HG03521 (cell line): Measurements from ENCODE around the gene MAP2K5.
A peak's percentile ranks its signal among the peaks of the same experiment; 100 is the strongest.

ENCODE experiments used
- ATAC-seq: cut with Tn5 transposase; IDR thresholded peaks from one replicate; pipeline ENCODE4 v1.9.1; 2021; ENCODE audit warnings: mild to moderate bottlenecking, moderate library complexity; ENCODE audit not compliant: unreplicated experiment

The MAP2K5 gene

DNA sequence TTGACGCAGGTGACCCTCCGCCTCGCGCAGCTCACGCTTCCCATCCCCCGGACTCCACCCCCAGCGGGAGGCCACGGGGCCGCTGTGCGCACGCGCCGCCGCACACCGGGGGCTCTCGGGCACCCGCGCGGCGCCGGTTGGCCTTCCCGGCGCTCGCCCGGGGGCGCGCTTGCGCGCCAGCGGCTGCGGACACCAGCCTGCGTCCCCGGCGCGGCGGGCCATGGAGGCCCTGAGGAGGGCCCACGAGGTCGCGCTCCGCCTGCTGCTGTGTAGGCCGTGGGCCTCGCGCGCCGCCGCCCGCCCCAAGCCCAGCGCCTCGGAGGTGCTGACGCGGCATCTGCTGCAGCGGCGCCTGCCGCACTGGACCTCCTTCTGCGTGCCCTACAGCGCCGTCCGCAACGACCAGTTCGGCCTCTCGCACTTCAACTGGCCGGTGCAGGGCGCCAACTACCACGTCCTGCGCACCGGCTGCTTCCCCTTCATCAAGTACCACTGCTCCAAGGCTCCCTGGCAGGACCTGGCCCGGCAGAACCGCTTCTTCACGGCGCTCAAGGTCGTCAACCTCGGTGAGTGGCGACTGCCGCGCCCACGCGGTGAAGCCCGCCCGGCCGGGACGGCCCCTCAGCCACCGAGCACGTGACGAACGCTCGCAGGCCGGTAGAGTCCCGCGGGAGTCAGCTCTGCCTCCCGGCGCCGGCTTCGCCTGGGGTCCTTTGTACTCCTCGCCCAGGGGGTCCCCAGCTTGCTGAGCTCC lies 21.3 kb upstream of the MAP2K5 start, which contains the start of gene C15orf61:
Gene C15orf61, plus strand, starts transcription at position 103 of the 754 bp plus-strand sequence. Its CDS starts 118 bp downstream, at position 221.
- ATAC-seq, result peak; percentile 72

DNA sequence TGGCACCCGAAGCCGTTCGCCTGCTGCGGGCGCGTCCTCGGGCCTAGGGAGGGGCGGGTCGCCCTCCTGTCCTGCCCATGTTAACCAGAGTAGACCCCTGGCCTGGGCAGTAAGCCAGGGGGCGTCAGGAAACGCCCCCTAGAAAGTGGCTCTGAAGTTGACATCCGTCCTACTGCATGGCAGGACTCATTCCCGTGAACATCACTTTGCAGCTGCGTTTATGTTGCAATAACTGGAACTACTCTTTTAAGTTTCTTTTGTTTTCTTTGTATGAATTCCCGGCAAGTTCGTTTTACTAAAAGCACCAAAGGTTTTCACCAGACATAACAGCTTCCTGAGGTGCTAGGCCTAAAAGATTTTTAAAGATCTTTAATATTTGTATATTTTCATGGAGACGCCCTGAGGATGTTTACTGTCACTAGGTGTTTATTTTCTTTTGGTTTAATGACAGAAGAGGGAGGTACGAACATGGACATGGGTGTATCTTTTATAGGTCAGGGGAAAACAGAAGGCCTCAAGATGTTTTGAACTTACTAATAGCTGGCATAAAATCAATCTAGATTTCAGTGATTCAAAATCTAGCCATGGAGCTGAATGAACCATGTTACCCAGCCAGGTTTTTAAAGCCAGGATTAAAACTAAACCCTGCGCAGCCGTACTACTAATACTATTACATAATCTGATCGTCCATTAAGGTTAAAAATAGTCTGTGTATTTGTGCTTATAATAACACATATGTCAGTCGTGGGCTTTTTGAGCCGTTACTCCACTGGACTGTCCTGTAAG lies 20.5 kb upstream of the MAP2K5 start:
- ATAC-seq, result no peak

GRCh38 chr15:67523330-67523729 lies 19.2 kb upstream of the MAP2K5 start:
- no peak for ATAC-seq

DNA sequence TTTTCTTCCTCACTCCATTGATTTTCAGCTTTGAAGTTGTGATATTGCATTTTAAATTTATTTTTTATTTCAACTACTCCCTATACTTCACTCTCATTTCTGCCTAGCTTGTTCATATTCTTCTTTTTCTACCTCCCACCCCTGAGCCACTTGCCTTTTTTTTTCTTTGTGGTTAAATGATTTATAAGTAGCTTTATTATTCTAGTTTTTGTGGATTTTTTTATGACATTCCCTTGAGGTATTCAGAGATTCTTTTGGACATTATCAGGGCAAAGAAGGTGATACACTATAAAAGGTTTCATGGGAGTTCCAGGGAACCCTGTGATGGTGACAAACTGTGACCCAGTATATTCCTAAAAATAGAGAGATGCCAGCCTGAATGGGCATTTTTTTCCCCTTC lies 18.3 kb upstream of the MAP2K5 start:
- ATAC-seq, result no peak

- no peak for ATAC-seq
Measured at GRCh38 chr15:67528513-67528912, 14.0 kb upstream of the MAP2K5 start.

- ATAC-seq, result no peak
Measured at GRCh38 chr15:67531379-67531914, 11.1 kb upstream of the MAP2K5 start.

- ATAC-seq, result no peak
Measured at GRCh38 chr15:67533873-67534272, 8.6 kb upstream of the MAP2K5 start.

DNA sequence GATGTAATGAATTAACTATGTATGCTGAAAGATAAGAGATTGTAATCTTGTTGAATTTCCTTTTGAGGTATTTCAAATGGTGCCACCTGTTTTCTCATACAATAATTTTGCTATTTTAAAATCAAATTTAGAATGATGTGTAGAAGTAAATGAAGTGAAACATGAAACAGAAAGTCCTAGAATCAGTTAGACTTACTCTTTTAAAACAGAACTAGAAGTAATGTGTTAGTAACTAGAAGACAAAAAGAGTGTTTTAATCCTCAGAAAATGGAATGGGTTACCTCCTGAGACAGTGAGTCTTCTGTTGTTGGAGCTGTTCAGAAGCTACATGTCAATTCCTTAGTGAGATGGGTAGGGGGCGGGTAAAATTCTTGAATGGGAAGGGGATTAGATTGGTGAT lies 8.1 kb upstream of the MAP2K5 start:
- no peak for ATAC-seq

GRCh38 chr15:67537771-67538170 lies 4.7 kb upstream of the MAP2K5 start:
- ATAC-seq, result no peak

DNA sequence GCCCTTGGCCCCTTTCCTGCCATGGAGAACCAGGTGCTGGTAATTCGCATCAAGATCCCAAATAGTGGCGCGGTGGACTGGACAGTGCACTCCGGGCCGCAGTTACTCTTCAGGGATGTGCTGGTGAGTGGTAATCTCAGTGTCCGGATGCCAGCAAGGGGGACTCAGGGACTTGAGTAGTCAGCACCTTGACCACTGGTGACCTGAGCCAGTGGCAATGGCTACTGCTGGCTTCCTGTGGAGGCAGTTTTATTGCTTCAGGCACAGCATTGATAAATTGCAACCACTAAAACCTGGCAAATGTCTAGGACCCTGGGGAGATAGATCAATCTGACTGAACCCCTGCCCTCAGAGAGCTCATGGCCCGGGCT lies 830 bp downstream of the MAP2K5 start:
- no peak for ATAC-seq

DNA sequence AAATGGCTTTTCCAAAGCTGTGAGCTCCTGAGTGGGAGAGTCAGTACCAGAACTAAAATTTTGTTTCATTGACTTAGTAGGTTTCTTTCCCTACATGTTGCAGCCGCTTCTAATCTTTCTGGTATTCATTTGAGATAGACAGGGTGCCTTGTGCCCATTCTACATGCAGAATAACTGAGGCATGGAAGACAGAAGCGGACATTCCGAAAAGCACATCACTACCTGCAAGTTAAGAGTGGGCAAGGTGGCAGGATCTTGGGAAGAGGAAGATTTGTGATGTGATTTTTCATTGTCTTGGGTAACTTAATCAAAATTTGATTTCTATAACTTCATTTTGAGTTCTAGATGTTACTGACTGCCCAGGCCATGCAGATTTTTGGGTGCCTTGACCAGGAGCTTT lies 2.0 kb downstream of the MAP2K5 start:
- ATAC-seq, result no peak

- ATAC-seq, result no peak
Measured at GRCh38 chr15:67545864-67546263, 3.4 kb downstream of the MAP2K5 start.

- ATAC-seq, result no peak
Measured at GRCh38 chr15:67547064-67547463, 4.6 kb downstream of the MAP2K5 start.

GRCh38 chr15:67547836-67548235 lies 5.3 kb downstream of the MAP2K5 start:
- ATAC-seq, result no peak

- ATAC-seq, result no peak
Measured at GRCh38 chr15:67548236-67548852, 5.8 kb downstream of the MAP2K5 start.

- ATAC-seq, result no peak
Measured at GRCh38 chr15:67548862-67549651, 6.6 kb downstream of the MAP2K5 start.

DNA sequence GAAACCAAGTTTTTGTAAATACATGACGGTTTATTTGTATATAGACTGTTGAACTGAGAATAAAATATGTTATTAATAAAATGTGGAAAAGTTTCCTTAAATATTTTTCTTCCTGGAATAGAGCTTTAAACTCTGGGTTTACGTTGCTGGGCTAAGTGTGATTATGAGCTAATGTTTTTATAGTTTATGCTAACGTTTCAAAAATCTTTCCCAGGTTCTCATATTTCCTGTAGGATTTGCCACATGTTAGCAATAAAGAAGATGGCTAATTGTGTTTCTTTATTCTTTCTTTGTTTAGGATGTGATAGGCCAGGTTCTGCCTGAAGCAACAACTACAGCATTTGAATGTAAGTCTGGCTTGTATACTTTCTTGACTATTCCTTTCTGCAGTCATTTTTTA lies 7.2 kb downstream of the MAP2K5 start:
- no peak for ATAC-seq

DNA sequence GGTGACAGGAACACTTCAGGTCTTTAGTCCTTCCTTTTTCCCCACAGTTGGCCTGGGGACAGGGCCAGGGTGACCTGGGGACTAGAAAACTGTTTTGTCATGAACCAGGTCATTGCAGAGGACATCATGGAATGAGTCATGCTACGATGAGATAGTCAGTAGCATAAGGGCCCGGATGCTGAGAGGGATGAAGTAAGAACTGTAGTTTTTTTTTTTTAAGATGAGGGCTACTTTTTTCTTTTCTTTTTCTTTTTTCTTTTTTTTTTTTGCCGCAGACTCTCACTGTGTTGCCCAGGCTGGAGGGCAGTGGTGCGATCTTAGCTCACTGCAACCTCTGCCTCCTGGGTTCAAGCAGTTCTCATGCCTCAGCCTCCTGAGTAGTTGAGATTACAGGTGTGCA lies 8.0 kb downstream of the MAP2K5 start:
- ATAC-seq, result no peak

DNA sequence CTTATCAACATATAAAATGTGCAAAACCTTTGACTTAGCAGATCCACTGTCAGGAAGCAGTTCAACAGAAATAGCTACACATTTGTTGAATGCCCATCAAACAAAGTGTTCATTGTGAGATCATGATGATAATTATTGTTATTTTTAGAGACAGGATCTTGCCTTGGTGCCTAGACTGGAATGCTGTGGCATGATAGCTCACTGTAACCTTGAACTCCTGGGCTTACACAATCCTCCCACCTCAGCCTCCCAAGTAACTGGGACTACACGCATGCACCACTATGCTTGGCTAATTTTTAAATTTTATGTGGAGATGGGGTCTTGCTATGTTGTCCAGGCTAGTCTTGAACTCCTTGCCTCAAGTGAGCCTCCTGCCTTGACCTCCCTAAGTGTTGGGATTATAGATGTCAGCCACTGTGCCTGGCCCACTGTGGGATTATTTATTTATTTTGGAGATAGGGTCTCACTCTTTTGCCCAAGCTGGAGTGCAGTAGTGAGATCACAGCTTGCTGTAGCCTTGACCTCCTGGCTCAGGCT lies 8.8 kb downstream of the MAP2K5 start:
- no peak for ATAC-seq

DNA sequence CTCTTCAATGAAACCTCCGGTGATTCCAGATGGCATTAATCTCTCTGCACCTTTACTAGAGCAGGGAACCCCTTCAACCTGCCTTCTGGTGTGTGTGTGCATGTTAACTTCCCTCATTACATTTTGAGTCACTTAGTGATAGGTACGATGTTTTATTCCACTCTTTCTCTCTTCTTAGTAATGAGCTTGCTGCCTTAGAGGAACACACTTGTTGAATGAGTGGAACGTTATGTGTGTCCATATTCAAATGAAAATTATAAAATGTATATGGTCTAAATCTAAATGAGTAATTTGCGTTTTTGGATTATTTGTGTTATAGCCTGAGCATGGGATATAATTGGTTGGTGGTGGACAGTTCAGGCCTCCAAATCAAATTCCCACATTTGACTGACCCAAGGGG lies 12.1 kb downstream of the MAP2K5 start:
- no peak for ATAC-seq
